IPS-NIHi7 (cell line): ENCODE data around the gene PRKCG.
"Not testable (repeated sequence)": the region's sequence is repeated elsewhere in the genome, so short reads cannot be mapped to it uniquely, and the experiment has no call there.

Experiments used
- DNase-seq: peaks from one replicate; pipeline ENCODE4 v3.0.0; 2012; ENCODE audit warnings: mixed read lengths; ENCODE audit errors: extremely low spot score

The PRKCG gene

GRCh38 chr19:53944416-53944815 is 62.4 kb downstream of the PRKCG start:
- DNase-seq: no peak

- no peak for DNase-seq
Measured at GRCh38 chr19:53944933-53945332, 62.9 kb downstream of the PRKCG start.

GRCh38 chr19:53945441-53945840 is 63.4 kb downstream of the PRKCG start:
- peak; percentile 54 for DNase-seq

GRCh38 chr19:53945998-53946397 is 64.0 kb downstream of the PRKCG start:
- DNase-seq: no peak

GRCh38 chr19:53947624-53948023 is 65.6 kb downstream of the PRKCG start:
- DNase-seq: peak; percentile 67

GRCh38 chr19:53948611-53949010 is 66.6 kb downstream of the PRKCG start:
- not testable (repeated sequence) for DNase-seq

- DNase-seq: no peak
Measured at GRCh38 chr19:53951436-53951835, 69.4 kb downstream of the PRKCG start.

- no peak for DNase-seq
Measured at GRCh38 chr19:53951947-53952346, 70.0 kb downstream of the PRKCG start.

- DNase-seq: no peak
Measured at GRCh38 chr19:53953383-53953782, 71.4 kb downstream of the PRKCG start.
